GM18907 (cell line): ENCODE data around the gene VGLL3.

Experiments used
- ATAC-seq: cut with Tn5 transposase; IDR thresholded peaks from one replicate; pipeline ENCODE4 v1.9.1; 2021; ENCODE audit warnings: mild to moderate bottlenecking, moderate library complexity; ENCODE audit not compliant: unreplicated experiment

The VGLL3 gene

GRCh38 chr3:86954747-86955146, 36.2 kb downstream of the VGLL3 start:
- ATAC-seq: no peak

GRCh38 chr3:86954226-86954625, 36.7 kb downstream of the VGLL3 start:
- no peak for ATAC-seq

GRCh38 chr3:86951322-86951721, 39.6 kb downstream of the VGLL3 start:
- ATAC-seq: no peak

DNA sequence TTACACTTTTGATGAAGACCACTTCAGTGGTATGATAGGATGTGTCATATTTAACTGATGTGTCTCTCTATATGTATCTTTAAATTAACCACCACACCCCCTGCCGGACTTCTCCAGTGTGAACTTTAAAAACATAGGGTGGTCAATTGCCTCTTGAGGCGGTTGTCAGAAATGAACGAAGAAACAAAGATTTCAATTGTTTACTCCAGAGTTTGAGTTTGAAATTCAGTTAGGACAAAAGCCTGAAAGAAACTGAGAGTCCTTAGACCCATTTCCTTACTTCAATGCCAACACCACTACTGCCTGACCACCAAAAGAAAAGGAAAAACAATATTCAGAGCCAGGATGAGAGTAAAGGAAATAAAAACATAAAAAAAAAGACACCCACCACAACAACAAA, 40.2 kb downstream of the VGLL3 start:
- ATAC-seq: no peak

DNA sequence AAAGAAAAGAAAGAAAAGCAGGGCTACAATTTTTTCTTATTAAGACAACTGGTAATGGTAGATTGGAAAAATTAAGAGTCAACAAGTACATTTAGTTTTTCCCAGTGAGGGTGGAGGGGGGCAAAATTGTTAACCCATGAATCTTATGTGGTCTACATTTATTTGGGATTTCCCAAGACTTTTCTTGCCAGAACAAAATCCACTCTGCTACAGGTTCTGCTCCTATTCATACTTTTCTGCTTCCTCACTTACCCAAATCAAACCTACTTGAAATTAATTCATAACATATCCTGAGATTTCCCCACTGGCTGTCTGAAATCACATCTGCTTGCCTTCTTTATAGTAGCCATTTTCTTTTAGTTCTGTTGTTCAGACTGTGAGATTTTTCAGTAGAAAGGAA, 41.1 kb downstream of the VGLL3 start:
- no peak for ATAC-seq

DNA sequence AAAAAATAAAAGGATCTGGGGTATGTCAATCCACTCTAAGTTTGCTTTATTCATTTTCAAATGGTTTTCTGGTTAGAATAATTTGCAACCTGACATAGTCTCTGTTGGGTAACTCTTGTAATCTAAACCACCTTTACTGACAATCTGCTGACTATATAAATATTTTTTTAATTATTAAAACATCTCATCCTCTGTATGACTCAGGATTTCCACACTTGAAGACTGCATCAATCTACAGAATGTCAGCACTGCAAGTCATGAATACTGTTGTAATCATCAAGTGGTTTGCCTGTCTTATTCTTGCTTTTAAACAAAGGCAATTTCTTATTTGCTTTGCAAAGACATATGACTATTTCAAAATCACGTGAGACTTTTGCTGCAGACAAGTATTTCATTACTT, 42.1 kb downstream of the VGLL3 start:
- ATAC-seq: no peak

- ATAC-seq: no peak
These were observed 48.7 kb downstream of the VGLL3 start for GRCh38 chr3:86942206-86942605.

- ATAC-seq: no peak
These were observed 52.4 kb downstream of the VGLL3 start for GRCh38 chr3:86938416-86939105.

DNA sequence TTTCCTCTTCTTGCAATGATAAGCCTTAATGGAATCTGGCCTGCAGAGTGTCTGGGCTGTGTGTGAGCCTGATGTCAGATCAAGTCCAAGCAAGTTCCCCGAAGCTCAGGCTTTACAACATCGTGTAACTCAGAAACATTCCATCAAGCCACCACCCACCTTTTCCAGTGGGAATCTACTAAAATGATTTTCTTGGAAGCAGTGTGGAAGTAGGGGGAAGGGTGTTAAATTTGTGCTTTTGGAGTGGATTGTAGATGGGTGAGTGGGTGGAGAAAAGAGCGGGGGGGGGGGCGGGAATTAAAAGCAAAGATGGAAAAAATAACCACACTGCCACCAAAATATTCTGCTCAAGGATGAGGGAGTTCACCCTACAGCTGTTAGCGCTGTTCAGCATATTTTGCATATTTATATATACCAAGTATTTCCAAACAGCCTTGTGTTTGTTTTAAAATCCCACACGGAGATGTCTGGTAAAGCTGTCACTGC, 53.6 kb downstream of the VGLL3 start:
- no peak for ATAC-seq

DNA sequence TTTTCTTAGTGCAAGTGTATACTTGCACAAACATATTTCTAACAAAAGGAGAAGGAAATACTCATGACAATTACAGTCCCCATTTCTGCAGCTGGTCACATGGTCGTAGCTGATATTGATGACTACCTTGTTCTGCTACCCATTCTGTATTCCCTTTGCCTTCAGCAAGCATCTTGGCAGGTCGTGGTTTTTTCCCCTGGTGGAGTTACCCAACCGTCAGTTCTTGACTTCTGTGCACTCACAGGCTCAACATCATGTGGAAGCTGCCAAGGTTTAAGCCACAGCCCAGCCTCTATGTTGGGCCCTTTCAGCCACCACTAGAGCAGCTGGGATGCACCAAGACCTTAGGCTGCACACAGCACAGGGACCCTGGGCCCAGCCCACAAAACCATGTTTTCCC, 56.1 kb downstream of the VGLL3 start:
- no peak for ATAC-seq

GRCh38 chr3:86930831-86931230, 60.1 kb downstream of the VGLL3 start:
- ATAC-seq: no peak

- no peak for ATAC-seq
These were observed 60.8 kb downstream of the VGLL3 start for GRCh38 chr3:86930181-86930580.

GRCh38 chr3:86929046-86929445, 61.9 kb downstream of the VGLL3 start:
- ATAC-seq: no peak

- ATAC-seq: no peak
These were observed 67.9 kb downstream of the VGLL3 start for GRCh38 chr3:86923071-86923491.

DNA sequence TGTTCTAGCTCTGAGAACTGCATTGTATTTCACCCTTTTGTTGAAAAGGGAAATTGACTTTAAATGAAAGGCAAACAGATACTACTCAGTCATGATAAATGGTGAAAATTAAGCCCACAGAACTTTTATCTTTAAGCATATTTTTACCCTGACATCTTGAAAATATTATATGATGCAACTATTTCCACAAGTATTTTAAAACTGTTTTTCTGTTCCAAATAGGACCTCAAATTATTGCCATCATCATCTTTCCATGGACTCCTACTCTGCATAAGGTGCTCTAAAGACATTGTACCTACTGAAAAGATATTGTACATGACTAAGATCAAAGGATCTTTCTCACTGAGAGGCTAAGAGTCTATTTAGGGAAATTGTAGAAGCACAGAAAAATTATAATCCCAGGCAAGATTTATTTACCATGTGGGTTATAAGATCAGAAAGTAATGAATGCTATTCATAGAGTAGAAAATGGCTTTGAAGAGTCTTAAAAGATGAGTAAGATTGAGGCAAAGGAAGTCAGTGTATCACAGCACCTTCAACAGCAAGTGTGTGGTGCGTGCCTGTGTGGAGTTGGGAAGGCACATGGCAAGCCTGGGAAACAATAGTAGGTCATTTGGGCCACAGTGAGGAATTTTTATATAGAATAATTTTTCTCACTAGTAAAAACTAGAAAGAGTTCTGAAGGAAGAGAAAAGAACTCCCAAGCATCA, 68.8 kb downstream of the VGLL3 start:
- ATAC-seq: no peak

DNA sequence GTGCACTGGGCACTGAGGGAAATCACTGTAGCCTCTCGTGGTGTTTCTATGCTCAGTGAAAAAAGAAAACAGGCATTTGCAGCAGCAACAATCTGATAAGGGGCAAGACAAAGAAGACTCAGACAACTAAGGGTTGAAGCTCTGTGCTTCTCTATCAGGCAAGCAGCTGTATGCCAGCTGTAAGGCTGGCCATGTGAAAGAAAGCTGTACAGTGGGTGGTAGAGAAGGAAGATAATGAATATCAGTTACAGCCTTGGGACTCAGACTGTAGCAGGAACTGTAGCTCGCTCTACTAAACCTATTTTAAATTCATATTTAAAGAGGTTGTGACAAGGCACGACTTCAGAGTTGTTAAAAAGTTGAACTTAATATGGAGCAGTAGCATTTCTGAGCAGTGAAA, 76.3 kb downstream of the VGLL3 start:
- ATAC-seq: no peak

- no peak for ATAC-seq
These were observed 77.8 kb downstream of the VGLL3 start for GRCh38 chr3:86913160-86913559.

- ATAC-seq: no peak
These were observed 95.7 kb downstream of the VGLL3 start for GRCh38 chr3:86895202-86895601.

DNA sequence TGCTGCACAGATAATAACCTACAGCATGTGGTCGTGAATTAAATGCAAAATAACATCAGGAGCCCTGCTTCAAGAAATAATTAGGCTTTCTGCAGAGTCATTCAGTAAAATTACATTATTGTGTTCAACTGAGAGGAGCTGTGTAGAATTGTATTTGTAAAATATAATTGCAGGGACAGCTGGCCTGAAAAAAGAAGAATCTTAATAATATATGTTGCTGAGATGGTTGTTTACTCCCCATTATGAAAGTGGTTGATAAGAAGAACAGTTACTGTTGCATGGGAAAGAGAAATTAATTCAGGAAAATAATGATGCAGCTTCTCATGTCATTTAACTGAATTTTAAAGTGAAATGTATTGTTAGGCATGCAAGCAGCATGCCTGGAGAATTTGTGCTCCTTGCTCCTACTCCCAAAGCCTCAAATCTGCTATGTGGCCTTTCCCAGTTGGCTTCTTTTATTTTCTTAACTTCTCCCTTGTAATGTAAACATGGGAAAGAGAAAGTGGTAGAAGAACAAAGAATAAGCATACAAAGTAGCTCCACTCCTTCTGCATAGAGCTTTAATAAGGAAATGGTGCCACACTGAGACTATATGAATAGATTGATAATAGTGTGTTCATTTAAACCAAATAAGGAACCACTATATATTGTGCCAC, 100.1 kb downstream of the VGLL3 start:
- no peak for ATAC-seq
